Calu3 (cell line): ENCODE results near the gene GPC1. TPM values are rescaled to one million over a fixed set of nuclear protein-coding genes. Genes with fewer than 3 reads are reported as not detected.

Experiments used
- BruUV-seq: library from RNA; stranded (reverse); fragments of 400-500 nt; replicated peaks from 2 replicates; lab custom pipeline; 2021; lab: Mats Ljungman, UMichigan
- CTCF ChIA-PET: fragments of 300-600 bp; sonication (Branson Sonifier 250); formaldehyde crosslinking; loops from one replicate; lab custom pipeline; 2022; ENCODE audit warnings: antibody characterized with exemption; lab: Charles Lee
- DNase-seq: peaks from one replicate; pipeline ENCODE4 v3.0.0; 2022
- H3K27ac Mint-ChIP-seq: one replicate; pipeline ENCODE4 v1.8.0; 2022; ENCODE audit warnings: mixed read lengths; ENCODE audit not compliant: unreplicated experiment
- H3K27me3 Mint-ChIP-seq: one replicate; pipeline ENCODE4 v1.8.0; 2022; ENCODE audit warnings: mixed read lengths; ENCODE audit not compliant: unreplicated experiment
- H3K36me3 Mint-ChIP-seq: one replicate; pipeline ENCODE4 v1.8.0; 2022; ENCODE audit warnings: mild to moderate bottlenecking, moderate library complexity, mixed read lengths; ENCODE audit not compliant: insufficient read depth, unreplicated experiment
- H3K4me1 Mint-ChIP-seq: one replicate; pipeline ENCODE4 v1.8.0; 2022; ENCODE audit warnings: mild to moderate bottlenecking, low read depth, mixed read lengths; ENCODE audit not compliant: unreplicated experiment
- H3K4me3 Mint-ChIP-seq: one replicate; pipeline ENCODE4 v1.8.0; 2022; ENCODE audit warnings: mild to moderate bottlenecking, low read depth, moderate library complexity, mixed read lengths; ENCODE audit not compliant: unreplicated experiment
- H3K9me3 Mint-ChIP-seq: one replicate; pipeline ENCODE4 v1.8.0; 2022; ENCODE audit warnings: low read depth, mixed read lengths; ENCODE audit not compliant: unreplicated experiment
- CTCF ChIP-seq: fragments of 200-600 bp; IDR thresholded peaks from one replicate; pipeline ENCODE4 v1.8.0; 2022; ENCODE audit warnings: antibody characterized with exemption; ENCODE audit not compliant: unreplicated experiment
- intact Hi-C: fragments of 100-400 bp; cut with micrococcal nuclease; formaldehyde crosslinking; loops from one replicate; pipeline ENCODE4 v1.10.0; 2022; ENCODE audit not compliant: unreplicated experiment
- total RNA-seq: library from RNA; stranded (reverse); gene quantifications from 2 replicates; pipeline ENCODE4 v1.2.3, GENCODE V29; 2022

The GPC1 gene
- total RNA-seq, 1 experiment from 2014 or later: 51.5 TPM

- Mint-ChIP-seq H3K9me3 (no peaks in the 10 kb centered on the region), H3K27me3 (no peaks in the 10 kb centered on the region), H3K4me3 (no peak overlapping the region), H3K36me3 (peaks cover 15% of the 10 kb centered on the region), H3K4me1 (peaks cover 12% of the 10 kb centered on the region), H3K27ac (no peak overlapping the region)
- CTCF ChIA-PET: no interaction called here
- no peak for TF ChIP-seq CTCF
- intact Hi-C loops: no loop called here
- no TSS peak for BruUV-seq
- no peak for DNase-seq
Observed at GRCh38 chr2:240511351-240512108, 76.1 kb downstream of the GPC1 start.

- H3K4me1 Mint-ChIP-seq: peaks cover 12% of the 10 kb centered on the region
- H3K4me3 Mint-ChIP-seq: no peak overlapping the region
- TF ChIP-seq CTCF: no peak
- H3K9me3 Mint-ChIP-seq: no peaks in the 10 kb centered on the region
- no peaks in the 10 kb centered on the region for H3K27me3 Mint-ChIP-seq
- CTCF ChIA-PET: no interaction called here
- H3K27ac Mint-ChIP-seq: no peak overlapping the region
- no peak for DNase-seq
- peaks cover 15% of the 10 kb centered on the region for H3K36me3 Mint-ChIP-seq
- intact Hi-C loops: no loop called here
- BruUV-seq: no TSS peak
Observed at GRCh38 chr2:240512109-240512485, 76.6 kb downstream of the GPC1 start.

GRCh38 chr2:240512666-240513535 lies 77.4 kb downstream of the GPC1 start:
- no peak overlapping the region for H3K27ac Mint-ChIP-seq
- H3K4me3 Mint-ChIP-seq: no peak overlapping the region
- peaks cover 20% of the 10 kb centered on the region for H3K36me3 Mint-ChIP-seq
- DNase-seq: no peak
- CTCF ChIA-PET: interaction anchor here (2.5 kb wide), 1 partner anchor 327 kb away, joined by 14 read pairs; no protein-coding TSS in a partner anchor
- intact Hi-C loops: no loop called here
- no TSS peak for BruUV-seq
- H3K4me1 Mint-ChIP-seq: peaks cover 12% of the 10 kb centered on the region
- H3K27me3 Mint-ChIP-seq: no peaks in the 10 kb centered on the region
- no peaks in the 10 kb centered on the region for H3K9me3 Mint-ChIP-seq
- no peak for TF ChIP-seq CTCF

- no TSS peak for BruUV-seq
- intact Hi-C loops: no loop called here
- H3K4me1 Mint-ChIP-seq: peaks cover 12% of the 10 kb centered on the region
- CTCF ChIA-PET: interaction anchor here (0.6 to 2.5 kb wide), 9 partner anchors 14 to 326 kb away, joined by 3 to 14 read pairs (median 5); partner anchors contain the start of genes ANKMY1 and CAPN10
- no peaks in the 10 kb centered on the region for H3K9me3 Mint-ChIP-seq
- H3K4me3 Mint-ChIP-seq: no peak overlapping the region
- no peaks in the 10 kb centered on the region for H3K27me3 Mint-ChIP-seq
- peaks cover 21% of the 10 kb centered on the region for H3K36me3 Mint-ChIP-seq
- peak overlapping the region; percentile 20 for H3K27ac Mint-ChIP-seq
- peak; percentile 91 for TF ChIP-seq CTCF
- DNase-seq: peak; percentile 90
Observed at GRCh38 chr2:240513549-240514287, 78.3 kb downstream of the GPC1 start.
